Suprapubic skin (tissue), 4 donors: ENCODE results near the gene RPE65.

Experiments
- CTCF ChIP-seq, 2 donors: fragments of 200-600 bp in 1 of 2; fragments of 450-650 bp in 1 of 2; sonication (generic) in 1 of 2; IDR thresholded peaks; one replicate each; pipeline ENCODE4 v1.5.1; 2016 to 2019; ENCODE audit warnings: antibody characterized with exemption in 2 of 2, mild to moderate bottlenecking in 1 of 2, moderate library complexity in 1 of 2
- POLR2A ChIP-seq, 2 donors: fragments of 450-650 bp; IDR thresholded peaks; one replicate each; pipeline ENCODE4 v1.6.1; 2017; ENCODE audit warnings: antibody characterized with exemption in 2 of 2, mild to moderate bottlenecking in 2 of 2, moderate library complexity in 2 of 2
- POLR2AphosphoS5 ChIP-seq, 3 donors: sonication (generic); formaldehyde crosslinking; IDR thresholded peaks; one replicate each; pipeline ENCODE4 v1.6.1; 2017; ENCODE audit warnings: antibody characterized with exemption in 3 of 3

GRCh38 chr1:68470388-68470970 lies 20.7 kb upstream of the RPE65 start:
- TF ChIP-seq CTCF (IDR thresholded peaks at IDR 0.05) (peak in 1 of 2 donors; percentile 37), POLR2A (IDR thresholded peaks at IDR 0.05) (no peak), POLR2AphosphoS5 (IDR thresholded peaks at IDR 0.05) (no peak)
